Muscle of arm (tissue), 12 donors: ENCODE results near the gene DCUN1D4. TPM values are rescaled to one million over a fixed set of nuclear protein-coding genes. Genes with fewer than 3 reads are reported as not detected.
"Not testable (repeated sequence)": the region's sequence is repeated elsewhere in the genome, so short reads cannot be mapped to it uniquely, and the experiment has no call there.

Source experiments
- DNase-seq: peaks from one replicate; pipeline ENCODE4 v3.0.0-alpha.2; 2013
- polyA plus RNA-seq, 12 donors: library from polyadenylated mRNA; unstranded; fragments of 120-200 nt; gene quantifications; one replicate each; pipeline ENCODE4 v1.2.1, GENCODE V29; 2013; ENCODE audit not compliant: insufficient read length in 12 of 12

Gene DCUN1D4
- polyA plus RNA-seq, 12 donors: 18.6 to 33.4 (median 29.1) TPM; not detected in 1

- DNase-seq: no peak
Measured at GRCh38 chr4:51884606-51885005, 41.7 kb downstream of the DCUN1D4 start.

GRCh38 chr4:51885363-51885762, 42.4 kb downstream of the DCUN1D4 start:
- DNase-seq: no peak

GRCh38 chr4:51890760-51891159, 47.8 kb downstream of the DCUN1D4 start:
- no peak for DNase-seq

- DNase-seq: not testable (repeated sequence)
Measured at GRCh38 chr4:51893402-51893801, 50.4 kb downstream of the DCUN1D4 start.

GRCh38 chr4:51894059-51894645, 51.2 kb downstream of the DCUN1D4 start:
- no peak for DNase-seq

- DNase-seq: no peak
Measured at GRCh38 chr4:51895158-51895557, 52.2 kb downstream of the DCUN1D4 start.

GRCh38 chr4:51895816-51896408, 53.0 kb downstream of the DCUN1D4 start:
- DNase-seq: peak; percentile 48

GRCh38 chr4:51901363-51901762, 58.4 kb downstream of the DCUN1D4 start:
- no peak for DNase-seq

- DNase-seq: no peak
Measured at GRCh38 chr4:51906167-51906958, 63.4 kb downstream of the DCUN1D4 start.

GRCh38 chr4:51907006-51907669, 64.2 kb downstream of the DCUN1D4 start:
- no peak for DNase-seq

GRCh38 chr4:51909236-51909703, 66.3 kb downstream of the DCUN1D4 start:
- DNase-seq: no peak

- no peak for DNase-seq
Measured at GRCh38 chr4:51918251-51918650, 75.3 kb downstream of the DCUN1D4 start.

- no peak for DNase-seq
Measured at GRCh38 chr4:51923343-51923742, 80.4 kb downstream of the DCUN1D4 start.

GRCh38 chr4:51925307-51925706, 82.4 kb downstream of the DCUN1D4 start:
- no peak for DNase-seq

- no peak for DNase-seq
Measured at GRCh38 chr4:51930557-51930956, 87.6 kb downstream of the DCUN1D4 start.

GRCh38 chr4:51931461-51931860, 88.5 kb downstream of the DCUN1D4 start:
- no peak for DNase-seq

GRCh38 chr4:51932261-51932660, 89.3 kb downstream of the DCUN1D4 start:
- DNase-seq: no peak

- DNase-seq: no peak
Measured at GRCh38 chr4:51932684-51933083, 89.7 kb downstream of the DCUN1D4 start.

- not testable (repeated sequence) for DNase-seq
Measured at GRCh38 chr4:51940460-51940859, 97.5 kb downstream of the DCUN1D4 start.

GRCh38 chr4:51942108-51942832, 99.3 kb downstream of the DCUN1D4 start:
- no peak for DNase-seq

GRCh38 chr4:51942833-51943215, 99.9 kb downstream of the DCUN1D4 start:
- DNase-seq: no peak

- DNase-seq: no peak
Measured at GRCh38 chr4:51943221-51943620, 100.3 kb downstream of the DCUN1D4 start.
